ENCODE data around the gene NTN5.
"Not testable (repeated sequence)": the region's sequence is repeated elsewhere in the genome, so short reads cannot be mapped to it uniquely, and the experiment has no call there.

The NTN5 gene

GRCh38 chr19:48670699-48671445 lies 1.9 kb downstream of the NTN5 start:
- no peaks in the 10 kb centered on the region for H3K27me3 ChIP-seq (ENCODE audit: insufficient read depth, low read length)
- no peaks in the 10 kb centered on the region for H3K9me3 ChIP-seq (ENCODE audit: low read length)
- peaks cover 14% of the 10 kb centered on the region for H3K4me1 ChIP-seq (ENCODE audit: insufficient read depth, low read length)

GRCh38 chr19:48669903-48670668 lies 2.7 kb downstream of the NTN5 start:
- Histone ChIP-seq H3K4me3 (ENCODE audit: low read length) (no peak overlapping the region), H3K36me3 (ENCODE audit: insufficient read depth, low read length) (no peaks in the 10 kb centered on the region), H2AFZ (ENCODE audit: low read depth, low read length) (no peak overlapping the region), H3K9me3 (ENCODE audit: low read length) (no peaks in the 10 kb centered on the region), H3K4me1 (ENCODE audit: insufficient read depth, low read length) (peaks cover 10% of the 10 kb centered on the region), H3K27me3 (ENCODE audit: insufficient read depth, low read length) (no peaks in the 10 kb centered on the region)

More at GRCh38 chr19:48670699-48671445, 1.9 kb downstream of the NTN5 start:
- Histone ChIP-seq H3K4me3 (ENCODE audit: low read length) (no peak overlapping the region), H3K36me3 (ENCODE audit: insufficient read depth, low read length) (no peaks in the 10 kb centered on the region), H2AFZ (ENCODE audit: low read depth, low read length) (no peak overlapping the region)

- no peaks in the 10 kb centered on the region for H3K9me3 ChIP-seq (ENCODE audit: low read length)
Measured at GRCh38 chr19:48668761-48669160, 4.1 kb downstream of the NTN5 start.

GRCh38 chr19:48668332-48668731 lies 4.5 kb downstream of the NTN5 start:
- Histone ChIP-seq H3K9me3 (ENCODE audit: low read length) (no peaks in the 10 kb centered on the region), H3K36me3 (ENCODE audit: insufficient read depth, low read length) (no peaks in the 10 kb centered on the region), H3K4me3 (ENCODE audit: low read length) (no peak overlapping the region), H3K4me1 (ENCODE audit: insufficient read depth, low read length) (peaks cover 4% of the 10 kb centered on the region), H2AFZ (ENCODE audit: low read depth, low read length) (no peak overlapping the region), H3K27me3 (ENCODE audit: insufficient read depth, low read length) (no peaks in the 10 kb centered on the region)

More at GRCh38 chr19:48668761-48669160, 4.1 kb downstream of the NTN5 start:
- Histone ChIP-seq H3K4me1 (ENCODE audit: insufficient read depth, low read length) (peaks cover 8% of the 10 kb centered on the region), H3K4me3 (ENCODE audit: low read length) (no peak overlapping the region), H3K27me3 (ENCODE audit: insufficient read depth, low read length) (no peaks in the 10 kb centered on the region), H2AFZ (ENCODE audit: low read depth, low read length) (no peak overlapping the region), H3K36me3 (ENCODE audit: insufficient read depth, low read length) (no peaks in the 10 kb centered on the region)

GRCh38 chr19:48665786-48666185 lies 7.0 kb downstream of the NTN5 start:
- no peaks in the 10 kb centered on the region for H3K36me3 ChIP-seq (ENCODE audit: insufficient read depth, low read length)
- H3K9me3 ChIP-seq (ENCODE audit: low read length), result no peaks in the 10 kb centered on the region
- H3K4me1 ChIP-seq (ENCODE audit: insufficient read depth, low read length), result no peaks in the 10 kb centered on the region
- H3K27me3 ChIP-seq (ENCODE audit: insufficient read depth, low read length), result no peaks in the 10 kb centered on the region
- no peak overlapping the region for H2AFZ ChIP-seq (ENCODE audit: low read depth, low read length)
- H3K4me3 ChIP-seq (ENCODE audit: low read length), result no peak overlapping the region

GRCh38 chr19:48664476-48664875 lies 8.3 kb downstream of the NTN5 start:
- Histone ChIP-seq H3K4me3 (ENCODE audit: low read length) (no peak overlapping the region), H3K36me3 (ENCODE audit: insufficient read depth, low read length) (no peaks in the 10 kb centered on the region), H3K9me3 (ENCODE audit: low read length) (no peaks in the 10 kb centered on the region), H3K27me3 (ENCODE audit: insufficient read depth, low read length) (no peaks in the 10 kb centered on the region), H2AFZ (ENCODE audit: low read depth, low read length) (no peak overlapping the region), H3K4me1 (ENCODE audit: insufficient read depth, low read length) (no peaks in the 10 kb centered on the region)

- no peaks in the 10 kb centered on the region for H3K27me3 ChIP-seq (ENCODE audit: insufficient read depth, low read length)
- H3K4me3 ChIP-seq (ENCODE audit: low read length), result no peak overlapping the region
- H3K36me3 ChIP-seq (ENCODE audit: insufficient read depth, low read length), result no peaks in the 10 kb centered on the region
- H3K4me1 ChIP-seq (ENCODE audit: insufficient read depth, low read length), result no peaks in the 10 kb centered on the region
- H3K9me3 ChIP-seq (ENCODE audit: low read length), result no peaks in the 10 kb centered on the region
- H2AFZ ChIP-seq (ENCODE audit: low read depth, low read length), result no peak overlapping the region
Measured at GRCh38 chr19:48663667-48664066, 9.2 kb downstream of the NTN5 start.

- Histone ChIP-seq H3K36me3 (ENCODE audit: insufficient read depth, low read length) (no peaks in the 10 kb centered on the region), H3K4me3 (ENCODE audit: low read length) (no peak overlapping the region), H3K9me3 (ENCODE audit: low read length) (no peaks in the 10 kb centered on the region), H2AFZ (ENCODE audit: low read depth, low read length) (no peak overlapping the region), H3K27me3 (ENCODE audit: insufficient read depth, low read length) (no peaks in the 10 kb centered on the region), H3K4me1 (ENCODE audit: insufficient read depth, low read length) (peaks cover 6% of the 10 kb centered on the region)
Measured at GRCh38 chr19:48661711-48662090, 11.1 kb downstream of the NTN5 start.

- Histone ChIP-seq H3K36me3 (ENCODE audit: insufficient read depth, low read length) (no peaks in the 10 kb centered on the region), H3K9me3 (ENCODE audit: low read length) (no peaks in the 10 kb centered on the region), H3K4me3 (ENCODE audit: low read length) (no peak overlapping the region), H3K4me1 (ENCODE audit: insufficient read depth, low read length) (peaks cover 6% of the 10 kb centered on the region), H2AFZ (ENCODE audit: low read depth, low read length) (no peak overlapping the region), H3K27me3 (ENCODE audit: insufficient read depth, low read length) (no peaks in the 10 kb centered on the region)
Measured at GRCh38 chr19:48660852-48661710, 11.7 kb downstream of the NTN5 start.

- H3K4me3 ChIP-seq (ENCODE audit: low read length), result no peak overlapping the region
- no peaks in the 10 kb centered on the region for H3K27me3 ChIP-seq (ENCODE audit: insufficient read depth, low read length)
- H3K4me1 ChIP-seq (ENCODE audit: insufficient read depth, low read length), result peaks cover 6% of the 10 kb centered on the region
- no peak overlapping the region for H2AFZ ChIP-seq (ENCODE audit: low read depth, low read length)
- H3K36me3 ChIP-seq (ENCODE audit: insufficient read depth, low read length), result no peaks in the 10 kb centered on the region
- H3K9me3 ChIP-seq (ENCODE audit: low read length), result no peaks in the 10 kb centered on the region
Measured at GRCh38 chr19:48659768-48660167, 13.0 kb downstream of the NTN5 start.

GRCh38 chr19:48658483-48658882 lies 14.3 kb downstream of the NTN5 start:
- H3K4me1 ChIP-seq (ENCODE audit: insufficient read depth, low read length), result peaks cover 6% of the 10 kb centered on the region
- H2AFZ ChIP-seq (ENCODE audit: low read depth, low read length), result no peak overlapping the region
- H3K36me3 ChIP-seq (ENCODE audit: insufficient read depth, low read length), result no peaks in the 10 kb centered on the region
- no peaks in the 10 kb centered on the region for H3K27me3 ChIP-seq (ENCODE audit: insufficient read depth, low read length)
- H3K4me3 ChIP-seq (ENCODE audit: low read length), result no peak overlapping the region
- no peaks in the 10 kb centered on the region for H3K9me3 ChIP-seq (ENCODE audit: low read length)

GRCh38 chr19:48657828-48658227 lies 15.0 kb downstream of the NTN5 start:
- not testable (repeated sequence) for H3K27me3 ChIP-seq (ENCODE audit: insufficient read depth, low read length); H3K9me3 ChIP-seq (ENCODE audit: low read length); H3K36me3 ChIP-seq (ENCODE audit: insufficient read depth, low read length); H2AFZ ChIP-seq (ENCODE audit: low read depth, low read length); H3K4me3 ChIP-seq (ENCODE audit: low read length); H3K4me1 ChIP-seq (ENCODE audit: insufficient read depth, low read length)
